Esophagus squamous epithelium (tissue), 5 donors: ENCODE results near the gene MKNK1. TPM values are rescaled to one million over a fixed set of nuclear protein-coding genes. Genes with fewer than 3 reads are reported as not detected.

Source experiments
- DNase-seq: peaks from one replicate; lab custom pipeline; 2025; lab: John Stamatoyannopoulos, UW
- H3K27ac ChIP-seq, 4 donors: fragments of 200-600 bp; sonication (generic); one replicate each; pipeline ENCODE4 v1.5.1; 2016 to 2019; ENCODE audit warnings: mild to moderate bottlenecking in 1 of 4
- H3K27me3 ChIP-seq, 4 donors: fragments of 200-600 bp; sonication (generic); 1 replicate in 3 of 4; 2 replicates in 1 of 4; pipeline versions ENCODE4 v1.5.1 to v1.6.0; 2017 to 2021; ENCODE audit warnings: antibody characterized with exemption in 1 of 4
- H3K36me3 ChIP-seq, 3 donors: fragments of 200-600 bp; sonication (generic); one replicate each; pipeline ENCODE4 v1.5.1; 2016 to 2019
- H3K4me1 ChIP-seq, 3 donors: fragments of 200-600 bp; sonication (generic); one replicate each; pipeline ENCODE4 v1.5.1; 2017 to 2019
- H3K4me3 ChIP-seq, 4 donors: fragments of 200-600 bp; sonication (generic); 1 replicate in 3 of 4; 2 replicates in 1 of 4; pipeline ENCODE4 v1.5.1; 2016 to 2019; ENCODE audit warnings: mild to moderate bottlenecking in 2 of 4, moderate library complexity in 1 of 4
- H3K9me3 ChIP-seq, 3 donors: fragments of 200-600 bp; sonication (generic); one replicate each; pipeline ENCODE4 v1.5.1; 2016 to 2019
- CTCF ChIP-seq, 6 experiments: fragments of 450-650 bp in 4 of 6; fragments of 200-600 bp in 2 of 6; sonication (generic) in 2 of 6; IDR thresholded peaks; one replicate each; pipeline ENCODE4 v1.5.1; 2016 to 2019; ENCODE audit warnings: antibody characterized with exemption in 6 of 6, mild to moderate bottlenecking in 4 of 6, moderate library complexity in 4 of 6
- POLR2A ChIP-seq, 4 donors: fragments of 450-650 bp; IDR thresholded peaks; one replicate each; pipeline ENCODE4 v1.6.1; 2017; ENCODE audit warnings: antibody characterized with exemption in 4 of 4, mild to moderate bottlenecking in 4 of 4, moderate library complexity in 3 of 4
- WGBS, 2 donors: methylation state at CpG; one replicate each; pipeline ENCODE4 v1.1.5; 2018; 5-methylcytosine and 5-hydroxymethylcytosine counted together
- intact Hi-C: fragments of 100-400 bp; cut with DNase I; formaldehyde crosslinking; loops from one replicate; pipeline ENCODE4 v1.15.0; 2022
- total RNA-seq, 4 donors: library from RNA; depleted of rRNA; stranded (reverse); fragments of >200 nt; gene quantifications; one replicate each; pipeline ENCODE4 v1.1.0, GENCODE V29; 2016
- donor health status: DM: yes; HTN: yes; CAD: no.

Gene MKNK1
- total RNA-seq, 4 donors from 2014 or later, result 18.2 to 33.7 (median 33.6) TPM

GRCh38 chr1:46643368-46643775 lies 39.3 kb upstream of the MKNK1 start:
- H3K27ac ChIP-seq, result peak overlapping the region in 3 of 4 donors; percentile 17 to 49 (median 27)
- no peaks in the 10 kb centered on the region for H3K27me3 ChIP-seq
- H3K4me1 ChIP-seq, result peaks cover 0 to 39% (median 17%) of the 10 kb centered on the region in 3 donors
- peaks cover 0 to 63% (median 0%) of the 10 kb centered on the region in 3 donors for H3K36me3 ChIP-seq
- H3K9me3 ChIP-seq, result no peaks in the 10 kb centered on the region
- no peak overlapping the region for H3K4me3 ChIP-seq
- DNase-seq, result no peak
- TF ChIP-seq POLR2A (IDR thresholded peaks at IDR 0.05) (no peak), CTCF (IDR thresholded peaks at IDR 0.05) (no peak)
- intact Hi-C loops, result no loop called here

GRCh38 chr1:46642115-46642680 lies 38.1 kb upstream of the MKNK1 start:
- Histone ChIP-seq H3K36me3 (peaks cover 0 to 60% (median 0%) of the 10 kb centered on the region in 3 donors), H3K9me3 (no peaks in the 10 kb centered on the region), H3K27me3 (no peaks in the 10 kb centered on the region), H3K4me1 (peaks cover 0 to 39% (median 17%) of the 10 kb centered on the region in 3 donors), H3K27ac (peak overlapping the region in 3 of 4 donors; percentile 3 to 49 (median 10)), H3K4me3 (no peak overlapping the region)
- DNase-seq, result no peak
- intact Hi-C loops, result no loop called here
- TF ChIP-seq CTCF (IDR thresholded peaks at IDR 0.05) (no peak), POLR2A (IDR thresholded peaks at IDR 0.05) (no peak)

GRCh38 chr1:46639547-46639946 lies 35.5 kb upstream of the MKNK1 start:
- H3K36me3 ChIP-seq, result peaks cover 6 to 62% (median 9%) of the 10 kb centered on the region in 3 donors
- peak overlapping the region in 1 of 4 donors; percentile 5 for H3K27ac ChIP-seq
- no peaks in the 10 kb centered on the region for H3K9me3 ChIP-seq
- DNase-seq, result no peak
- no peak overlapping the region for H3K4me3 ChIP-seq
- 33 to 55% methylated on average over 1 of the region's 1 CpG for WGBS, 2 donors
- intact Hi-C loops, result no loop called here
- H3K27me3 ChIP-seq, result no peaks in the 10 kb centered on the region
- TF ChIP-seq POLR2A (IDR thresholded peaks at IDR 0.05) (no peak), CTCF (IDR thresholded peaks at IDR 0.05) (no peak)
- peaks cover 0 to 39% (median 20%) of the 10 kb centered on the region in 3 donors for H3K4me1 ChIP-seq

- intact Hi-C loops, result no loop called here
- Histone ChIP-seq H3K27me3 (no peaks in the 10 kb centered on the region), H3K27ac (peak overlapping the region in 1 of 4 donors; percentile 76), H3K4me1 (peaks cover 0 to 35% (median 18%) of the 10 kb centered on the region in 3 donors), H3K9me3 (no peaks in the 10 kb centered on the region), H3K4me3 (no peak overlapping the region), H3K36me3 (peaks cover 6 to 68% (median 9%) of the 10 kb centered on the region in 3 donors)
- no peak for TF ChIP-seq CTCF (IDR thresholded peaks at IDR 0.05)
- TF ChIP-seq POLR2A (IDR thresholded peaks at IDR 0.05), result no peak
- DNase-seq, result no peak
Observed at GRCh38 chr1:46638921-46639320, 34.9 kb upstream of the MKNK1 start.

- Histone ChIP-seq H3K27ac (peak overlapping the region in 3 of 4 donors; percentile 66 to 76 (median 72)), H3K9me3 (no peaks in the 10 kb centered on the region), H3K4me1 (peaks cover 0 to 21% (median 8%) of the 10 kb centered on the region in 3 donors), H3K36me3 (peaks cover 6 to 72% (median 9%) of the 10 kb centered on the region in 3 donors), H3K27me3 (no peaks in the 10 kb centered on the region), H3K4me3 (no peak overlapping the region)
- no peak for DNase-seq
- WGBS, 2 donors, result 31 to 36% methylated on average over 2 of the region's 2 CpGs
- TF ChIP-seq POLR2A (IDR thresholded peaks at IDR 0.05) (no peak), CTCF (IDR thresholded peaks at IDR 0.05) (no peak)
- intact Hi-C loops, result no loop called here
Observed at GRCh38 chr1:46637444-46638083, 33.5 kb upstream of the MKNK1 start.
